HEK293T (cell line): ENCODE data around the gene TENM3.

Experiments
- BHLHE40 ChIP-seq: fragments of 450-650 bp; IDR thresholded peaks from 2 replicates; pipeline ENCODE4 v1.6.1; 2016; ENCODE audit warnings: mild to moderate bottlenecking, moderate library complexity, borderline replicate concordance
- ELF4 ChIP-seq: fragments of 450-650 bp; IDR thresholded peaks from 2 replicates; pipeline ENCODE4 v1.6.1; 2017; ENCODE audit warnings: antibody characterized with exemption
- FOXK2 ChIP-seq: fragments of 450-650 bp; IDR thresholded peaks from 2 replicates; pipeline ENCODE4 v1.6.1; 2016; ENCODE audit warnings: mild to moderate bottlenecking
- FOXM1 ChIP-seq: fragments of 450-650 bp; IDR thresholded peaks from 2 replicates; pipeline ENCODE4 v1.6.1; 2017; ENCODE audit warnings: mild to moderate bottlenecking, borderline replicate concordance
- HDGF ChIP-seq: fragments of 450-650 bp; IDR thresholded peaks from 2 replicates; pipeline ENCODE4 v1.6.1; 2017; ENCODE audit warnings: antibody characterized with exemption, borderline replicate concordance
- LEF1 ChIP-seq: fragments of 450-650 bp; IDR thresholded peaks from 2 replicates; pipeline ENCODE4 v1.6.1; 2017; ENCODE audit warnings: mild to moderate bottlenecking, borderline replicate concordance
- NFRKB ChIP-seq: fragments of 450-650 bp; IDR thresholded peaks from 2 replicates; pipeline ENCODE4 v1.6.1; 2016; ENCODE audit warnings: mild to moderate bottlenecking, moderate library complexity
- SP1 ChIP-seq: fragments of 450-650 bp; IDR thresholded peaks from 2 replicates; pipeline ENCODE4 v1.6.1; 2017
- ZNF384 ChIP-seq: fragments of 450-650 bp; IDR thresholded peaks from 2 replicates; pipeline ENCODE4 v1.6.1; 2016

DNA sequence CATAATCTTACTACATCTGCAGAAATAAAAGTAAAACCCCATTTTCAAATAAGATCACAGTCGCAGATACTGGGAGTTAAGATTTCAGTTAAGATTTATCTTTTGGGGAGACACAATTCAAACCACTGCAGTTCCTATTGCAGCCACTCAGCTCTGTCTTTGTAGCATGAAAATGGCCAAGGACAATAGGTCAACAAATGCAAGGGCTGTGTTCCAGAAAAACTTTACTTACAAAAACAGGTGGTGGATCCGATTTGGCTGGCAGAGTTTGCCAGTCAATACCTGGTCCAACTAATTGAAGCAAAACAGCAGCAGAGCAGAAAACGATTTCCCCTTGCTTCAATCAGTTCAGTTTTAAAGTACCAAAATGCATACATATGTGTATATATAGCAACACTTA lies 77.4 kb downstream of the TENM3 start:
- TF ChIP-seq LEF1 (no peak), ELF4 (no peak), FOXK2 (no peak), ZNF384 (no peak), FOXM1 (no peak), BHLHE40 (no peak), HDGF (no peak), NFRKB (no peak), SP1 (no peak)
